HG02884 (cell line): ENCODE results near the gene LMF1.
"Not testable (repeated sequence)": the region's sequence is repeated elsewhere in the genome, so short reads cannot be mapped to it uniquely, and the experiment has no call there.

Experiments used
- ATAC-seq: cut with Tn5 transposase; IDR thresholded peaks from one replicate; pipeline ENCODE4 v1.9.1; 2021; ENCODE audit warnings: mild to moderate bottlenecking, moderate library complexity; ENCODE audit not compliant: unreplicated experiment

Gene LMF1

GRCh38 chr16:898761-899682 lies 71.8 kb downstream of the LMF1 start:
- no peak for ATAC-seq

- no peak for ATAC-seq
Observed at GRCh38 chr16:898216-898615, 72.6 kb downstream of the LMF1 start.

DNA sequence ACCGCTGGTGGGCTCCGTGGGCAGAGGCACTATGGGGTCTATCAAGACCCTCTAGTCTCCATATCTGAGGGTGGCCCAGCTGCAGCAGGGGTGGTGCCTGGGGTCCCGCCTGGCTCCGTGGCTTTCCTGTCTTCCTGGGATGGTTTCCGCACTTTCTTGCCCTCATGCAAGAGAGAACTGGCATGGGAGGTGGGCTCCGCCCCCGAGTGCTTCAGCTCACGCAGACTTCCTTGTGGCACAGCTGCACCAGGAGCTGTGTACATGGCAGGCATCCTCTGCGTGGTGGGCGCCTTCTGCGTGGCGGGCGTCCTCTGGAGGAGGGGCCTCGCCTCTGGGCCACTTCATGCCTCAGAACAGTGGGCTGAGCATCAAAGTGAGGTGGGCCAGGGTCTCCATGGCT lies 73.1 kb downstream of the LMF1 start:
- ATAC-seq, result no peak

DNA sequence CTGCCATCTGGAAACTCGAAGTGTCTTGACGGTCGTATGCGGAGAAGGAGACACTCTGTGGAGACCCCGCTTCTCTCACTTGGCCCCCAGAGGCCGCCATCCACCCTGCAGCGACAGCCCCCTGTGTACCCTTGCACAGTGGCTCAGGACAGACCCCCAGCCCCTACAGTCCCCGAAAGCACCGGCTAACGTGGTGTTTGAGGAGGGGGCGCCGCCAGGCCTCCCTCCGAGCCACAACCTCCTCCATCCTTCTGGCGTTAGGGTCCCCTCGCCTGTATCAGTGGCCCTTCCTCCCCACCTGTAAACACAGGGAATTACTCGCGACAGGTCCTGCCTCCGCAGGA lies 73.6 kb downstream of the LMF1 start:
- no peak for ATAC-seq

DNA sequence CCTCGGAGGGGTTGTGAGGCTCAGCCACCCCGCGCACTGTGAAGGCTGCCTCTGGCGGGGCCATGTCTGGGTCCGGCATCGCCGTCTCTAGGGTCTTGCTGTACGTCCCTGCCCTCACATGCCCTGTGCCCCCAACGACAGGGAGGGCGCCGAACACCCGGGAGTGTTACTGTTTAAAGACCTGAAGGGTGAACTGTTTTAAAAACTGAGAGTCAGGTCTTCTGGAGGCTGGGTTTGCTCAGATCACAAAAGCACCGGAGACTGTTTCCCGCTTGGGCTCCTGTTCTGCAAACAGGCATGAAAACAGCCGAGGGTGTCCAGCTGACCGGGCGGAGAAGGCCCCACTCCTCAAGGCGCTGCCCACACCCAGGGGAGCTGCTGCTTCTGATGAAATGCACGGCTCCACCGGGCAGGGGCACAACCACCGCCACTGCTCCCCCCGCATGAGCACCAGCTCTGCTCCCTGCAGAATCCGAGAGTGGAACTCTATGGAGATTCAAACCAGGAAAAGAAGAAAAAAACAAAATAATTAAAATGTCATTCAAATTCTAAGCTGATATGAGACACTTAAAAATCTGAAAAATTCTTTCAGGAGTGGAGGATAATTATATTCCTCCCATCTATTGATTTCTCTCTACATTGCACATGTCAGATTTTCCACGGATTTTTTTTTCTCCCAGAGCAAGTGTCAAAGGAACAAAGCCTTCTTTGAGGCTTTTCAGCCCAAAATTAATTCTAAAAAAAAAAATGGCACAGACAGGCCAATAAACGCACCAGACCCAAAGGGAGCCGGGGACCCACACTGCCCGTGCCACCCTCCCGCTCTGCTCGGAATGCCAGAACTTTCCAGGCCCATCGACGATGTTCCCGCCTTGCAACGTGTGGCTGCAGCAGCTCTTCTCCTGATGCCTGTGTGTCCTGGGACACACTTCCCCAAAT lies 74.3 kb downstream of the LMF1 start:
- no peak for ATAC-seq

DNA sequence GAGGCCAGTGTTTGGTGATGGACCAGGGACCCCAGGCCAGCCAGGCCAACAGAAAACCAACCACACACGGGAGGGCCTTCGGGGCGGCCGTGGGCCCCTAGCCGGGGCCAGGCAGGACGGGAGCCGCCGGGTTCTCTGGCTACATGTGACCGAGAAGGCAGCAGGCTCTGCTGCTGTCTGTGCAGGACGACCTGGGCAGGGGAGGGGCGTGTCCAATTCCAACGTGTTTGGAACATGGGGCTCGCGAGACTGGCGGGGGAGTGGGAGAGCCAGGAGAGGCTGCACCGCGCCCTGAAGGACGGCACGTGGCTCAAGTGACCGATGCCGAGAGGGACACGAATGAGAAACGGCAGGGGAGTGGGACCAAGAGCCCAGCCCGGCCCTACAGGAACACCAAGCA lies 75.4 kb downstream of the LMF1 start:
- ATAC-seq, result no peak

- no peak for ATAC-seq
Observed at GRCh38 chr16:894841-895240, 75.9 kb downstream of the LMF1 start.

- ATAC-seq, result no peak
Observed at GRCh38 chr16:894136-894535, 76.6 kb downstream of the LMF1 start.

- ATAC-seq, result no peak
Observed at GRCh38 chr16:893360-893759, 77.4 kb downstream of the LMF1 start.

DNA sequence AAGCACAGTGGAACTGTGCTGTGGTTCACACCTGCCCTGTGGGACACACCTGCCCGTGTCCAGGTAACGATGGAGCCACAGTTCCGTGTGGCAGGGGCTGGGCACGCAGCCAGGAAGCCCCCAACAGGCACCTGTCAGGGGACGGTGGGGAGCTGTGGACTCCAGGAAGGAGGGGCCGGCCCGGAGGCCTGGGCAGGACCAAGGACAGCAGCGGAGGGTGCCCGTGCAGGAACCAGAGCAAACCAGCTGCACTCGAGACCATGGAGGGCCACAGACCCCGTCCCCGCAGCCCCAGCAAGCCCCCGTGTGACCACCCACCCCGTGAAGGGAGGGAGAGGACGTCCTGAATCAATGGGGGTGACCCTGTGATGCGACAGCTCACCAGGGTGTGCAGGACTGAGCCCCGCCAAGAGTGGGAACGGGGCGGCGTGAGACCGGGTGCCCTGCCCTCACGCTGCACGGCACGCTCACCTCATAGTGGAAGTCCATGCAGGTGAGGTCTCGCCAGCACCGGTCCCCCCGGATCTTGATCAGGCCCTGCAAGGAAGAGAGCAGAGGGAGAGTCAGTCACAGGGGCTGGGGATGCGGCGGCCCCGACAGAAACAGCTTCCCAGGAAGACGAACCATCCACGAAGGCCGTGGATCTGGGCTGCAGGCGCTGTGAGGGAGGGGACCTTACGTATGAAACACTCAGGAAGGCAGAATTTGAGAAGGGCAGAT lies 78.1 kb downstream of the LMF1 start:
- no peak for ATAC-seq

- ATAC-seq, result no peak
Observed at GRCh38 chr16:892006-892405, 78.8 kb downstream of the LMF1 start.

GRCh38 chr16:891353-891740 lies 79.4 kb downstream of the LMF1 start:
- ATAC-seq, result no peak

- no peak for ATAC-seq
Observed at GRCh38 chr16:890716-891352, 80.0 kb downstream of the LMF1 start.

DNA sequence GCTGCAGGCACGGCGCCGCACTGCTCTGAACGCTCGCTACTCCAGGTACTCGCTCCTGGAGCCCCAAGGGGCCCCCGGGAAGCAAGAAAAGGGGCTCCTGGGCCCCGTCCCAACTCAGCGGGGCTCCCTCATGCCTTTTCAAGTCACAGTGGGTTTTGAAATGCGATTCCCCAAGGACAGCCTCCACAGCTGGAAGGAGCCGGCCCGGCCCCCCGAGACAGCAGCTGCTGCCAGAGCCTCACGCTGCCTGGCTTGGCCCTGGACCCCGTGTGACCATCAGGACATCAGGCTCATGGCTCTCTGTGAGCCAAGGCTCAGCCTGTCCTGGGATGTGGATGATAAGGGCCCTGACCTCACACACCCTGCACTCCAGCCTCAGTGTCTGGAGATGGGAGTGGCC lies 80.6 kb downstream of the LMF1 start:
- no peak for ATAC-seq

DNA sequence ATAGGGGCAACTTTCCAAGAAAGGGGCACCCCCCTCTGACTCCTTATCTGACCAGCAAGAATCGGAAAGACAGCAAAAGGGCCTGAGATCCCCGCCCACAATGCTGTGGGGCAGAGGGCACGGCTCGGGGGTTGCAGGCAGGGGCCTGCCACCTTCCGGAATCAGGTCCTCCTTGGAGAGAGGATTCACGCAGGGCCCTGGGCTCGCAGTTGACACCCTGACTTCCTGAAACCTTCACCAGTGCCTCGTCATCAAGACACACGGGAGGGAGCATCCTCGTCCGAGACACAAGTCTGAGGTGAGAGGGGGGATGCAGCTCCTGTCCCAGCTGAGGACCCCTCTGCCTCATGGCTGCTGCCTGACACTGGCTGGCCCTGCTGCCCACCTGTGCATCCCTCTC lies 81.2 kb downstream of the LMF1 start:
- no peak for ATAC-seq

GRCh38 chr16:888901-889570 lies 81.7 kb downstream of the LMF1 start:
- ATAC-seq, result no peak

- not testable (repeated sequence) for ATAC-seq
Observed at GRCh38 chr16:888456-888855, 82.3 kb downstream of the LMF1 start.

DNA sequence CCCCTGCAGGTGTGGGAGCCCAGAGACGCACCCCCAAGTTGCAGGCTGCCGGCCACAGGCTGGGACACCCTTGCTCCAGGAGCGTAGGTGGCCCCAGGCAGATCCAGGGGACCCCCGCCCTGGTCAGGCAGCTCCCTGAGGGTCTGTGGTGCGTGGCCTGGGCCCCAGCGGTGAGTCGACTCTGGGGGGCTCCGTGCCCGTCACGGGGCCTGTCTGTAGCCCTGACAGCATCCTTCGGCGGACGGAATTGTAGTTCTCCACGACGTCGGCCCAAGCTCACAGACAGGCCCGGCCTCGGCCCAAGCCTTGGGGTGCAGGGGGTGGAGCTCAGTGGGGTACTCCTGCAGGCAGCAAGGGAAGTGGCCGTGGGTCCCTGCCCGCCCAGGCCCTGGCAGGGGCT lies 82.9 kb downstream of the LMF1 start:
- ATAC-seq, result no peak

- ATAC-seq, result no peak
Observed at GRCh38 chr16:886802-887731, 83.7 kb downstream of the LMF1 start.
